Measurements from ENCODE around the gene DRAXIN.
"Not testable (repeated sequence)": the region's sequence is repeated elsewhere in the genome, so short reads cannot be mapped to it uniquely, and the experiment has no call there.

The DRAXIN gene
- long read RNA-seq, result 0 reads

- DNase-seq (ENCODE audit: low read depth in 1 of 2, low spot score in 1 of 2), result no peak
- no peak within 1 kb of the TSS for H3K4me3 ChIP-seq (replicated peaks; ENCODE audit: insufficient read depth, low read length)
- no peak within 1 kb of the TSS for H3K27ac ChIP-seq (replicated peaks)
- TF ChIP-seq REST (IDR thresholded peaks at IDR 0.05; ENCODE audit: insufficient replicate concordance, low read depth) (no peak), SPI1 (IDR thresholded peaks at IDR 0.05; ENCODE audit: borderline replicate concordance, low read depth) (no peak), GABPA (IDR thresholded peaks at IDR 0.05; ENCODE audit: low read depth) (no peak), CTCF (IDR thresholded peaks at IDR 0.05; ENCODE audit: insufficient read depth, low read length) (no peak), POLR2AphosphoS5 (IDR thresholded peaks at IDR 0.05; ENCODE audit: low read depth) (no peak)
- H3K27me3 ChIP-seq (ENCODE audit: insufficient read depth, poor library complexity, severe bottlenecking), result peaks cover 28% of the 10 kb centered on the region
Measured at GRCh38 chr1:11691302-11691914, at the start of gene DRAXIN. DRAXIN (plus strand) TSS chr1:11691710; CDS start chr1:11706259, 14,549 bp downstream.

GRCh38 chr1:11641776-11642305 is 49.7 kb upstream of the DRAXIN start:
- no peak overlapping the region for H3K4me3 ChIP-seq (replicated peaks; ENCODE audit: insufficient read depth, low read length)
- no peak overlapping the region for H3K27ac ChIP-seq (replicated peaks)
- no peaks in the 10 kb centered on the region for H3K27me3 ChIP-seq (ENCODE audit: insufficient read depth, poor library complexity, severe bottlenecking)
- TF ChIP-seq SPI1 (IDR thresholded peaks at IDR 0.05; ENCODE audit: borderline replicate concordance, low read depth) (no peak), POLR2AphosphoS5 (IDR thresholded peaks at IDR 0.05; ENCODE audit: low read depth) (no peak), REST (IDR thresholded peaks at IDR 0.05; ENCODE audit: insufficient replicate concordance, low read depth) (no peak), GABPA (IDR thresholded peaks at IDR 0.05; ENCODE audit: low read depth) (no peak), CTCF (IDR thresholded peaks at IDR 0.05; ENCODE audit: insufficient read depth, low read length) (no peak)
- no peak for DNase-seq (ENCODE audit: low read depth in 1 of 2, low spot score in 1 of 2)

GRCh38 chr1:11642418-11643017 is 49.0 kb upstream of the DRAXIN start:
- H3K27ac ChIP-seq (replicated peaks), result not testable (repeated sequence)
- peak; percentile 99 for TF ChIP-seq CTCF (IDR thresholded peaks at IDR 0.05; ENCODE audit: insufficient read depth, low read length)
- DNase-seq (ENCODE audit: low read depth in 1 of 2, low spot score in 1 of 2), result peak in 1 of 2 experiments; percentile 58

More at GRCh38 chr1:11642418-11643017, 49.0 kb upstream of the DRAXIN start:
- H3K27me3 ChIP-seq (ENCODE audit: insufficient read depth, poor library complexity, severe bottlenecking); H3K4me3 ChIP-seq (replicated peaks; ENCODE audit: insufficient read depth, low read length): not testable (repeated sequence)
